Fibroblast of mammary gland (primary cell): ENCODE data around the gene ARHGAP4.

Source experiments
- DNase-seq: peaks from one replicate; pipeline ENCODE4 v3.0.0-alpha.2; 2010; ENCODE audit warnings: low read depth
- H3K4me3 ChIP-seq: 2 replicates; pipeline ENCODE4 v1.5.1; 2011; ENCODE audit warnings: low read depth, mild to moderate bottlenecking, low read length, moderate library complexity; ENCODE audit not compliant: control insufficient read depth
- TF ChIP-seq, protein P1 (sequence below): conservative IDR thresholded peaks from 2 replicates; pipeline ENCODE4 v1.5.1; 2011; ENCODE audit warnings: low read depth, low read length, inconsistent platforms; ENCODE audit not compliant: control insufficient read depth, insufficient read depth

The ARHGAP4 gene

DNA sequence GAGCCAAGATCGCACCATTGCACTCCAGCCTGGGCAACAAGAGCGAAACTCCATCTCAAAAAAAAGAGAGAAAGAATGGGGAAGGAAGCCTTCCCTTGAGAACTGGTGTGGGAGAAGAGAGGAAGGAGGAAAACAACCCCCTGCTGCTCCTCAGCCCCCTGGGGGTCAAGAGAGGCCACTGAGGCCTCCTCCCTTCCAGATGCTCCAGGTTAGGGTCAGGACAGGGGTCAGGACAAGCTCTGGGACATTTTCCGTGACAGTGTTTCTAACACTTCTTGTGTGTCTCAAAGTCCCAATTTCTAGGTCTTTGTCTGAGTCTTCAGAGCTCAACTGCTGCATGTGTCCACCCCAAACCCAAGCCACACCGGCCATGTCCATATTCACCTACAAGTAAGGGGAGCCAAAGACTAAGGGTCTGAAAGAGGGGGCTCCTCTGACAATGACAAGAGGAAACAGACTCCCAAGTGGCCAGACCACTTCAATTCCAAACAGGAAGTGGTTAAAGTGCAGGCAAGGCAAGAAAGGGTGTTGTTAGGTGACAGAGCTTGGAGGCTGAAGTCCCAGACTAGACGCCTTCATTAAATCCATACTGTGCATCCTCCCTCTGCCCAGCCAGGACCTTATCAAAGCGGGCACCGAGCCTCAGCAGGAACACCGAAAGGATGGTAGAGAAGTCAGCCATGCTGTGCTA lies 48.3 kb downstream of the ARHGAP4 start:
- TF ChIP-seq, protein P1, sequence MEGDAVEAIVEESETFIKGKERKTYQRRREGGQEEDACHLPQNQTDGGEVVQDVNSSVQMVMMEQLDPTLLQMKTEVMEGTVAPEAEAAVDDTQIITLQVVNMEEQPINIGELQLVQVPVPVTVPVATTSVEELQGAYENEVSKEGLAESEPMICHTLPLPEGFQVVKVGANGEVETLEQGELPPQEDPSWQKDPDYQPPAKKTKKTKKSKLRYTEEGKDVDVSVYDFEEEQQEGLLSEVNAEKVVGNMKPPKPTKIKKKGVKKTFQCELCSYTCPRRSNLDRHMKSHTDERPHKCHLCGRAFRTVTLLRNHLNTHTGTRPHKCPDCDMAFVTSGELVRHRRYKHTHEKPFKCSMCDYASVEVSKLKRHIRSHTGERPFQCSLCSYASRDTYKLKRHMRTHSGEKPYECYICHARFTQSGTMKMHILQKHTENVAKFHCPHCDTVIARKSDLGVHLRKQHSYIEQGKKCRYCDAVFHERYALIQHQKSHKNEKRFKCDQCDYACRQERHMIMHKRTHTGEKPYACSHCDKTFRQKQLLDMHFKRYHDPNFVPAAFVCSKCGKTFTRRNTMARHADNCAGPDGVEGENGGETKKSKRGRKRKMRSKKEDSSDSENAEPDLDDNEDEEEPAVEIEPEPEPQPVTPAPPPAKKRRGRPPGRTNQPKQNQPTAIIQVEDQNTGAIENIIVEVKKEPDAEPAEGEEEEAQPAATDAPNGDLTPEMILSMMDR, result no peak
- no peak for DNase-seq
- H3K4me3 ChIP-seq, result no peak overlapping the region

DNA sequence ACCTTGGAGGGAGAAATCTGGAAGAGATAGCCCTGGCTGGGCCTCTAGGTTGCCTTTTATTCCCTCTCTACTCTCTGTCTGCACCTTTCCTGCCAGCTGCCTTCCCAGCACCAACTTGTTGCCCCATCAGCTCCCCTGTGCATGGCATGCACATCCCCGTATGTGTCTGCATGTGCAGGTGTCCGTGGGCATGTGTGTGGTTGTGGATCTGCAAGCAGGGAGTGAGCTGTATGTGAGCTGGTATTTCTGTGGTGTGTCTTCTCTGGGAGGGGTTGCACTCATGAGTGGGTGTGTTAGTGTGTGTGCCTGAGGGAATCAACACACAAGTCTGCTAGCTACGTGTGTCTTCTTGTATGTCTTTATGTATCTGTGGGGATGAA lies 50.0 kb downstream of the ARHGAP4 start:
- no peak for DNase-seq
- TF ChIP-seq, protein P1, result no peak
- no peak overlapping the region for H3K4me3 ChIP-seq

DNA sequence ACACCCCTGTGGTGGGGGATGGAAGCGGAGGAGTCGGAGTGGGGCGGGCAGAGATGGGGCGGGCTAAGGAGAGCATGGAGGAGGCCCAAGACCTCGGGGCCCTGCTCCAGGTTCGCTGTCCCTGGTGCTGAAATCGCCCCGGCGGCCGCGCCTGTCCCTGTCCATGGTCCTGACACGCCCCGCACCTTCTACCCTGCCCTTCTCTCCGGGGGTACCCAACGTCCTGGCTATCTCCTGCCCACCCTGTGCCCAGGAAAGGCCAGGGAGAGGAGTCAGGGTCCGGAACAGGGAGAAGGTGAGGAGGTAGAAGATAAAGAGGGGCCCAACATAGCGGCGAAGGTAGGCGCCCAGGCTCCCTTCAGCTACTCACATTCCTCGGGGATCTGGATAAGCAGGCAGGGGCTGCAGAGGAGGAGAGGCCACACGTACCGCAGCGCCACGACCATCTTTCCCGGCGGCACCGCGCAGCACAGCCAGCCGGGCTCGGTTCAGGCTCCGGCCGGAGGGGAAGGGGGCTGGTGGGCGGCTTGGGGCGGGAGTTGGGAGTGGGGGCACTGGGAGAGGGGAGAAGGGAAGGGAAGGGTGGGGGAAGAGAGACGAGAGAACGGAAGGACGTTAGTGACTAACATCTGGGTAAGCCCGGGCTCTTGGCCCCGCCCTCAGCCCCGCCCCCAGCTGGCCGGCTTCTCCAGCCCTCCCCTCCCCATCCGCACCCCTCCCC lies 50.5 kb downstream of the ARHGAP4 start:
- no peak overlapping the region for H3K4me3 ChIP-seq
- peak; percentile 3 for DNase-seq
- TF ChIP-seq, protein P1, result no peak

DNA sequence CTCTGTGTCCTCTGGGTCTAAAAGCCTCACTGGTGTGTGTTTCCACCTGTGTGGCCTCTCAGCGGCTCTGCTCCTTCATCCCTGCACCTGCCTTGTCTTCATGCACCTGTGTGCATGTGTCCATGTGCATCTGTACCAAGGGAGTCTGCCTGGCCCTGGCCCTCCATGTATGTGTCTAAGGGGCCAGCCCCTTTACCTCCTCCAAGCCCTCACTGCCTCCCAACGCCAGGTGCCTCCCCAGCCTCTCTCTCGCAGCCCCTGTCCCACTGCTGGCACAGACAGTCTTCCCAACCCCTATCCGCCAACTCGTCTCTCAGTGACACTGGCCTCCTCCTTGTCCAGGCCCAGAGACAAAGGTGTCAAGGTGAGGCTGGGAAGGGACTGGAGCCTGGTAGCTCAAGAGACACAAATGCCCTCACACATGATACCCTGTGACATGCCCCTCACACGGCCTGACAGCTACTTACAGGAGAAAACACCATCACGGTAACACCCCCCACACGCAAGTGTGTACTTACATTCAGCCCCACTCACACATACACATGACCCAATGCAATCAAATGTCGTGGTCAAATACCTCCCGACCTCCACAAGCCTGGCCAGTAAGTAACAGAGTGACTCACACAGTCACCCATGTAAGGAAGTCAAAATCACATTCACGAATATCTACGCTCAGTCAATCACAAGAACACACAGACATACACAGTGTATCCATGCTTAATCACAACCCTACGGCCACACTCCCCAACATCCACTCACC lies 51.5 kb downstream of the ARHGAP4 start:
- no peak overlapping the region for H3K4me3 ChIP-seq
- TF ChIP-seq, protein P1, result no peak
- no peak for DNase-seq

DNA sequence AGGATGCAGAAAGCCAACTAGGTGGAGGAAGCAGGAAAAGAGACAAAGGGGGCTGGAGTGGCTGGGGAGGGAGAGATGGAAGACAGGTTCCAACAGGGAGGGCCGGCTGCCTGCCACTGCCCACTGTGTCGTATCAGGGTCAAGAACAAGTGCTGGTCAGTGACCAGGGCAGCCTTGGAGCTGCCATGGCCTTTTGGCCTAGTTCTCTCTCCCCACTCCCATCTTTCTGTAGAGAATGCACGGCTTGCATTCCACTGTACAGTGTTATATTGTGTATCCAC lies 52.0 kb downstream of the ARHGAP4 start:
- DNase-seq, result no peak
- H3K4me3 ChIP-seq, result no peak overlapping the region
- TF ChIP-seq, protein P1, result no peak

DNA sequence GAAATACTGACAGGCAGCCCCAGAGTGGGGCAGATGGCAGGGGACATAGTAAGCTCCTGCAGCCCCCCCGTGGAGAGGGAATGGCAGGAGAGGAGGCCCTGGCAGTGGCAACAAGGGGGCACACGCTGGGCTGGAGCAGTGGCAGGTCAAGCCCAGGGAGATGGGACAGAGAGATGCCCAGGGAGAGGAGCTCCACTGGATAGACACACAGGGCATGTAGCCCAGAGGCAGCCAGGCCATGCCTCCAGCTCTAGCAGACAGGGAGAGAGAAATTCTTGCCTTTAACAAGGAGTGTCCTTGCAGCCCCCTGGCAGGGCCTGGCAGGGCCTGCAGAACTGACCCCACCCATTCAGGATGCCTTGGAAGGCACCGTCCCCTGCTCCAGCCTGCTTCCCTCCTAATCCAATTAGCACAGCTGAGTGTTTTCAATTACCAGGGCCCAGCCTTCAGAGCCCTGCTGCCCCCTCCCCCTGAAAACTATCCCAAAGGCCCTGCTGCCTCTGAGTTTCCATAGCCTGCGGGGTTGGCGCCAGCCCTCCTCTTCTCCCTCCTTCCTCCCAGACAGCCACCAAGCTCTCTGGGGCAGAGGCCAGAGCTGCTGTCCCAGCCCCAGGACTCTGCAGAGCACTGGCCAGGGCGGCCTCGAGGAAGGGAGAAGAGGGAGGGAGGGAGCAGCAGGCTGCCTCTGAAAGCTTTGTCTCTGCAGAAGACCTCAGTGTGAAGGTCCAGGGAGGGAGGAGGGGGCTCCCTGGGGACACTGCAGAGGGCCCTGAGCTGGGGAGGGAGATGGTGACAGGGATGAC lies 52.6 kb downstream of the ARHGAP4 start:
- H3K4me3 ChIP-seq, result no peak overlapping the region
- no peak for DNase-seq
- TF ChIP-seq, protein P1, result no peak
